Naive thymus-derived CD4-positive, alpha-beta T cell (primary cell): Measurements from ENCODE around the gene NMRAL1. TPM values are rescaled to one million over a fixed set of nuclear protein-coding genes. Genes with fewer than 3 reads are reported as not detected.

Experiments
- ATAC-seq: fragments of 150-1000 bp; cut with Tn5 transposase; 2 replicates; pipeline ENCODE4 v1.10.0; 2021; ENCODE audit warnings: mild to moderate bottlenecking, moderate library complexity
- CTCF ChIA-PET: fragments of 350-600 bp; sonication (Branson Sonifier 250); formaldehyde crosslinking; loops from one replicate; lab custom pipeline; 2021; ENCODE audit warnings: antibody characterized with exemption; lab: Charles Lee
- POLR2A ChIA-PET: fragments of 350-600 bp; sonication (Branson Sonifier 250); formaldehyde crosslinking; loops from one replicate; lab custom pipeline; 2021; ENCODE audit warnings: antibody characterized with exemption, inconsistent platforms; lab: Charles Lee
- DNase-seq, 9 donors: peaks; one replicate each; pipeline versions ENCODE4 v3.0.0 to v3.0.0-alpha.2; 2020 to 2022; ENCODE audit warnings: mixed read lengths in 1 of 9
- H3K27ac ChIP-seq: one replicate; pipeline ENCODE4 v1.7.0; 2013; ENCODE audit warnings: mild to moderate bottlenecking, low read depth, low read length, moderate library complexity
- H3K27me3 ChIP-seq, 2 donors: one replicate each; pipeline ENCODE4 v1.7.0; 2013; ENCODE audit warnings: low read length in 2 of 2, mild to moderate bottlenecking in 2 of 2, moderate library complexity in 2 of 2; ENCODE audit not compliant: control insufficient read depth in 2 of 2, insufficient read depth in 2 of 2
- H3K36me3 ChIP-seq, 3 experiments: 1 replicate in 2 of 3; 2 replicates in 1 of 3; pipeline ENCODE4 v1.7.0; 2013; ENCODE audit warnings: low read length in 3 of 3, mild to moderate bottlenecking in 3 of 3, moderate library complexity in 1 of 3; ENCODE audit not compliant: insufficient read depth in 3 of 3, control insufficient read depth in 2 of 3
- H3K4me1 ChIP-seq, 2 donors: one replicate each; pipeline ENCODE4 v1.7.0; 2013; ENCODE audit warnings: low read length in 2 of 2, mild to moderate bottlenecking in 2 of 2, moderate library complexity in 1 of 2; ENCODE audit not compliant: control insufficient read depth in 2 of 2, insufficient read depth in 2 of 2
- H3K4me3 ChIP-seq: 2 replicates; pipeline ENCODE4 v1.7.0; 2013; ENCODE audit warnings: mild to moderate bottlenecking, low read length
- H3K9me3 ChIP-seq, 3 experiments: 1 replicate in 2 of 3; 2 replicates in 1 of 3; pipeline ENCODE4 v1.7.0; 2013; ENCODE audit warnings: low read length in 3 of 3; ENCODE audit not compliant: control insufficient read depth in 2 of 3
- H3K27ac Mint-ChIP-seq, 9 donors: one replicate each; pipeline ENCODE4 v1.8.0; 2020 to 2022; ENCODE audit warnings: mixed read lengths in 9 of 9, mild to moderate bottlenecking in 8 of 9, moderate library complexity in 5 of 9, inconsistent platforms in 2 of 9
- H3K27me3 Mint-ChIP-seq, 5 donors: one replicate each; pipeline ENCODE4 v1.8.0; 2021 to 2022; ENCODE audit warnings: mixed read lengths in 5 of 5, mild to moderate bottlenecking in 1 of 5
- H3K36me3 Mint-ChIP-seq, 5 donors: one replicate each; pipeline ENCODE4 v1.8.0; 2020 to 2022; ENCODE audit warnings: mixed read lengths in 5 of 5, mild to moderate bottlenecking in 3 of 5, inconsistent platforms in 1 of 5
- H3K4me1 Mint-ChIP-seq, 7 donors: one replicate each; pipeline ENCODE4 v1.8.0; 2020 to 2022; ENCODE audit warnings: mixed read lengths in 7 of 7, mild to moderate bottlenecking in 3 of 7, inconsistent platforms in 1 of 7
- H3K4me3 Mint-ChIP-seq, 10 donors: one replicate each; pipeline ENCODE4 v1.8.0; 2020 to 2022; ENCODE audit warnings: mild to moderate bottlenecking in 10 of 10, mixed read lengths in 10 of 10, moderate library complexity in 6 of 10, inconsistent platforms in 2 of 10
- H3K9me3 Mint-ChIP-seq, 11 donors: one replicate each; pipeline ENCODE4 v1.8.0; 2020 to 2022; ENCODE audit warnings: mixed read lengths in 11 of 11, mild to moderate bottlenecking in 4 of 11, inconsistent platforms in 1 of 11, moderate library complexity in 1 of 11
- intact Hi-C, 2 donors: fragments of 100-400 bp; cut with micrococcal nuclease; formaldehyde crosslinking; loops; one replicate each; pipeline ENCODE4 v1.15.1; 2023
- polyA plus RNA-seq, 2 donors: library from polyadenylated mRNA; unstranded; fragments of 300-500 nt; fragmentation: Illumina TruSeq; gene quantifications; one replicate each; pipeline ENCODE4 v1.2.3, GENCODE V29; 2021
- total RNA-seq, 6 experiments: library from RNA in 5 of 6; stranded (reverse) in 5 of 6; gene quantifications; 1 replicate in 5 of 6; 2 replicates in 1 of 6; pipeline ENCODE4 v1.2.3 and lab custom pipeline; 2021 to 2026

The NMRAL1 gene
- total and polyA plus RNA-seq, 7 experiments from 2014 or later: 34.2 to 81.8 (median 58.8) TPM

DNA sequence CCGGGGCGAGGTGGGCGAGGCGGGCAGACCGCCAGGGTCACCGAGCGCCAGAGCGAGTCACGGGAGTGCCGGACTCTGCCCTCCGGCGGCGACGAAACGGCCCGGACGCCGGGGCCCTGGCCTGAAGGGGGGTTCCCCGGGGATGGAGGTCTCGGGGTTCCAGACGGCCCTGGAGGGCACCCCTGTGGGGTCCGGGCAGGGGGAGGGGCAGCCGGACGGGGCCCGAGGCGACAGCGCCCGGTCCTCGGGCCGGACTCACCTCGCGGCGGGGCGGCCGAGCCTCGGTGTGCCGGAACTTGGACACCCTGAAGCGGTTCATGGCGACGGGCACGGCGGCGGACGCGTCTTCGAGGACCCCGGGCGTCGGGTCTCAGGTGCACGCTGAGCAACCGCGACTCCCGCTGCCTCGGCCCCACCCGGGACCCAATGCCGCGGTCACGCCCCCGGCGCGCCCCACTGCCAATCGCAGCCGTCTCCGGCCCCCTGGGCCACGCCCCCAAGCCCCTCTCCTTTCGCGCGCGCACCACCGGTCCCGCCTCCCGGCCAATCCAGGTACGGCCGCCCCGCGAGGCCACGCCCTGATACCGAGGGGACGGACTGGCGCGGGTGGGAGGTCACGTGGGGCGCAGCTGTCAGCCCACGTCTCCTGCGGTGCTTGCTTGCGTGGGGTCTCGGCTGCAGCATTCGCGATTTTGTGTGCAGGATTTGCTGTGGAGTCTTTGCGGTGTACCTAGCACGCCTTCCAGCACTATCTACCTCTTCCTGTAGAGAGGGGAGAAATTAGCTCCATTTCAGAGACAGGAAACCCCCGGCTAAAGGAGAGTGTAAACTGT, 58.0 kb downstream of the NMRAL1 start, which contains the start of gene CORO7:
CORO7 (minus strand) TSS at position 397 of the 833 bp plus-strand sequence; CDS start at position 319, 78 bp downstream.
- Histone ChIP-seq H3K9me3 (no peaks in the 10 kb centered on the region), H3K27me3 (no peaks in the 10 kb centered on the region), H3K36me3 (peaks cover 4 to 20% (median 9%) of the 10 kb centered on the region in 3 experiments), H3K4me1 (peaks cover 26 to 33% of the 10 kb centered on the region in 2 donors), H3K4me3 (peak within 1 kb of the TSS; percentile 71), H3K27ac (peak within 1 kb of the TSS; percentile 98)
- peak; percentile 98 to 100 (median 99) for DNase-seq
- ChIA-PET POLR2A (interaction anchor here (0.6 to 4.5 kb wide), 16 partner anchors 8 to 665 kb away, joined by 3 to 19 read pairs (median 4); partner anchors contain the start of genes ANKS3, CDIP1, DNAAF8 and TFAP4), CTCF (interaction anchor here (1.2 to 2.4 kb wide), 4 partner anchors 12 to 209 kb away, joined by 3 to 7 read pairs (median 4); no protein-coding TSS in a partner anchor)
- Mint-ChIP-seq H3K36me3 (peaks cover 0 to 19% (median 0%) of the 10 kb centered on the region in 5 donors), H3K4me3 (peak within 1 kb of the TSS; percentile 88 to 98 (median 95)), H3K4me1 (peaks cover 18 to 43% (median 38%) of the 10 kb centered on the region in 7 donors), H3K27ac (peak within 1 kb of the TSS; percentile 91 to 99 (median 98)), H3K9me3 (peaks cover 0 to 4% (median 0%) of the 10 kb centered on the region in 11 donors), H3K27me3 (peaks cover 0 to 9% (median 0%) of the 10 kb centered on the region in 5 donors)
- intact Hi-C loops: loop anchor here (1.0 to 10.0 kb wide), 13 partner anchors 9 to 534 kb away; partner anchors contain the start of genes CDIP1 (in 2 of the 2), CREBBP (in 1 of the 2), DNAJA3 (in 1 of the 2) and HMOX2 (in 1 of the 2)
- ATAC-seq: peak; percentile 89

DNA sequence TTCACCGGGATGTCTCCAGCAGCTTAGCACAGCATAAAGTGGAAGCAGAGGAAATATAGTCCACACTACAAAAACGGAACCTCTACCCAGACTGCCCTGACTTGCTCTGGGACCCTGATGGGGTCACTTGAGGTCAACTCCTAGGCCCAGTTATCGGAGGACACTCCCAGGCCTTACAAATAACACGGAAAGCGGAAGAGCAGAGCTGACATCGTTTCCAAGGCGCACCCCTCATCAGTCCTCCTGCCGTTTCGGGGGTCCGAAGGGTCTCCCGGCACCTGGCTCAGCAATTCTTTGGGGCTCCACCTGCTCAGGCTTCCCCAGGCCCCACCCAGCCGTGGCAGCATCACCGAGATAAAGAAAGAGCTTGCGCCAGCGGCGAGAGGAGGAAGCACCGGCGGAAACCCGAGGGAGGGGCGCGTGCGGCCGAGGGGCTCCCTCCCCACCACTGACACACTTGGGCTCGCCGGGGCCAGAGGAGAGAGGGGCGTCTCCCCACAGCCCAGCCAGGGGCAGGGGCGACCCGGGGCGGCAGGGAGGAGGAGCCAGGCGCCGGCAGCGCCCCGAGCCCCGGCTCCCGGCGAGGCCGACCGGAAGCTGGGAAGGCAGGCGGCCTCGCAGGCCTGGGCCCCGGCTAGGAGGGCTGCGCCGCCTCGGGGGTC, 58.8 kb downstream of the NMRAL1 start:
- Mint-ChIP-seq H3K4me3 (peak overlapping the region; percentile 88 to 98 (median 95)), H3K4me1 (peaks cover 23 to 49% (median 42%) of the 10 kb centered on the region in 7 donors), H3K9me3 (peaks cover 0 to 4% (median 0%) of the 10 kb centered on the region in 11 donors), H3K36me3 (peaks cover 3 to 22% (median 5%) of the 10 kb centered on the region in 5 donors), H3K27me3 (peaks cover 0 to 9% (median 0%) of the 10 kb centered on the region in 5 donors), H3K27ac (peak overlapping the region; percentile 91 to 99 (median 98))
- ATAC-seq (peak; percentile 4), DNase-seq (peak; percentile 55 to 71 (median 66))
- Histone ChIP-seq H3K36me3 (peaks cover 6 to 28% (median 9%) of the 10 kb centered on the region in 3 experiments), H3K4me3 (peak overlapping the region; percentile 71), H3K27ac (peak overlapping the region; percentile 98), H3K4me1 (peaks cover 26 to 33% of the 10 kb centered on the region in 2 donors), H3K9me3 (no peaks in the 10 kb centered on the region), H3K27me3 (no peaks in the 10 kb centered on the region)
- intact Hi-C loops: loop anchor here (1.0 to 10.0 kb wide), 16 partner anchors 10 to 533 kb away; partner anchors contain the start of genes CDIP1 (in 2 of the 2), PAM16 (in 2 of the 2), CREBBP (in 1 of the 2) and DNAJA3 (in 1 of the 2)
- ChIA-PET CTCF (interaction anchor here (2.4 kb wide), 1 partner anchor 13 kb away, joined by 7 read pairs; no protein-coding TSS in a partner anchor), POLR2A (interaction anchor here (0.7 to 4.5 kb wide), 11 partner anchors 9 to 353 kb away, joined by 3 to 19 read pairs (median 5); partner anchors contain the start of genes ANKS3, CDIP1, DNAAF8 and TFAP4)

DNA sequence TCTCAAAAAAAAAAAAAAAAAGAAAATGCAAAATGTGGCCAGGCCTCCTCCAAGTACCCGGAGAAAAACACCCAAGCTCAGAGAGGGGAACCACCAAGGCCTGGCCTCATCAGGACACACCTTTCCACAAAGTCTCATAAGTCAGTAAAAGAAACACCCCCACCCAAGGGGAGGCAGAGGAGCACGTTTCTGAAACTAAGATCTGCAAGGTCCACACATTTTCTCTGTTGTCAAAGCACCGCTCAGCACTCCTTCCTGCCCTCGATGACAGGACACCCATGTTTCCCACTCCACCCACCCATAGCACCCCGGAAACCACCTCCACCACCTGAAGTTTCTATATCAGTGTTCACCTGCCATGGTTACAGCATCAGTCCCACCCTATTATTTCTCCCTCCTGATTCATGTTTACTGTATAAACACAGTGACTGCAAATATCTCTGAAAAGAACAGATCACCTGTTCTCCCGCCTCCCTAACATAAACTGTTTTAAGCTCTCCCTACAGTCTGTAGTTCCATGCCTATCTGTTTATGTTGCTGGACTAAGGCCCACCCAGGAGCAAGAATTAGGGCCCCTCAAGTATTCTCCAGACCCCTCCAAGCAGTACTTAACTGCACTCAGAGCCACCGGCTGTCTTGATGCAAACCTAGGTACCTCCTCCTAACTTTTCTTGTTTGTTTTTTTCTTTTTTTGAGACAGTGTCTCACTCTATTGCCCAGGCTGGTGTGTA, 60.1 kb downstream of the NMRAL1 start:
- H3K4me3 ChIP-seq: peak overlapping the region; percentile 71
- H3K27ac ChIP-seq: peak overlapping the region; percentile 98
- peaks cover 9 to 41% (median 11%) of the 10 kb centered on the region in 3 experiments for H3K36me3 ChIP-seq
- Mint-ChIP-seq H3K4me3 (peak overlapping the region; percentile 88 to 98 (median 95)), H3K4me1 (peaks cover 27 to 55% (median 48%) of the 10 kb centered on the region in 7 donors), H3K27me3 (peaks cover 0 to 7% (median 0%) of the 10 kb centered on the region in 5 donors), H3K9me3 (peaks cover 0 to 4% (median 0%) of the 10 kb centered on the region in 11 donors), H3K27ac (peak overlapping the region; percentile 91 to 99 (median 98)), H3K36me3 (peaks cover 4 to 24% (median 7%) of the 10 kb centered on the region in 5 donors)
- ATAC-seq (peak; percentile 64), DNase-seq (peak in 8 of 9 donors; percentile 71 to 92 (median 84))
- no peaks in the 10 kb centered on the region for H3K27me3 ChIP-seq
- CTCF ChIA-PET: interaction anchor here (1.9 kb wide), 1 partner anchor 11 kb away, joined by 4 read pairs; no protein-coding TSS in a partner anchor
- intact Hi-C loops: loop anchor here (1.0 to 10.0 kb wide), 10 partner anchors 11 to 543 kb away; partner anchors contain the start of genes DNAJA3 (in 1 of the 2), HMOX2 (in 1 of the 2), PAM16 (in 1 of the 2) and ROGDI (in 1 of the 2)
- H3K9me3 ChIP-seq: no peaks in the 10 kb centered on the region
- POLR2A ChIA-PET: interaction anchor here (0.7 to 4.5 kb wide), 7 partner anchors 9 to 141 kb away, joined by 3 to 19 read pairs (median 4); partner anchors contain the start of genes DNAJA3 and TFAP4
- H3K4me1 ChIP-seq: peaks cover 26 to 33% of the 10 kb centered on the region in 2 donors

DNA sequence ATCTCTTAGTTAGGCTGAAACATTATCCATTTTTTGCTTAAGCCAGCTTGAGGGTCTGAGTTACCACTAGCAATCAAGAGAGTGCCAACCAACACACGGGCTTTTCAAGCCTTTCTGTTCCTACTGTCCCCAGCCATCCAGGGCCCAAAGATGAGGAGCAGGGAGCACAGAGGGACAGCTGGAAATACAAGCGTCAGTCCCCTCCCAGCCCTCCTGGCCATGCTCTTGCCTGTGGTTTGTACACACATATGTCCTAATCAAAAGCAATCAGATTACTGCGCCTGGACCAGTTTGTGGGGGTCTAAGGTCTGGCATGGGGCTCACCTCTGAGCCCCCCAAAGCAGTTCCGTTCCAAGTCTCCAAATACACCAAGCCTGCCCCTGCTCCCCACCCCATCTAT, 61.6 kb downstream of the NMRAL1 start:
- H3K4me3 Mint-ChIP-seq: peak overlapping the region in 6 of 10 donors; percentile 2 to 40 (median 17)
- peaks cover 27 to 55% (median 48%) of the 10 kb centered on the region in 7 donors for H3K4me1 Mint-ChIP-seq

DNA sequence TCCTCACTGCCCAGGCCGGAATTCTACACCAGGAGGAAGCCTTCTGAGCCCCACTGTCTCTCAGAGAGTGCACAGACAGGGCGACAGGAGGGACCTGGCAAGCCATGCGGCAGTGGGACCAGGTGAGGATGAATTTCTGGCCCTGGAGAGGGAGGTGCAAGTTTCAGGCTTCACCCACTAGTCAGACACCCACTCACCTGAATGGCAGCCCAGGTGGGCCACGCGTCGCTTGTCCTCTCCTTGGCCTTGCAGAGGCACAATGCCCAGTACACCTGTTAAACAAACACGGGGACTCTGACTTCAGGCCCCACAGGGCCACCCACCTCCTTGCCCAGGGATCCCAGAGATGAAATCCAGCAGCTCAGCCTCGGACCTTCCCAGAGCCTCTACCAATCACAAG, 62.3 kb downstream of the NMRAL1 start:
- Histone ChIP-seq H3K4me1 (peaks cover 26 to 32% of the 10 kb centered on the region in 2 donors), H3K27ac (no peak overlapping the region), H3K9me3 (no peaks in the 10 kb centered on the region), H3K4me3 (no peak overlapping the region), H3K36me3 (peaks cover 18 to 63% (median 21%) of the 10 kb centered on the region in 3 experiments), H3K27me3 (no peaks in the 10 kb centered on the region)
- Mint-ChIP-seq H3K27me3 (peaks cover 0 to 2% (median 0%) of the 10 kb centered on the region in 5 donors), H3K36me3 (peaks cover 4 to 24% (median 7%) of the 10 kb centered on the region in 5 donors), H3K9me3 (peaks cover 0 to 4% (median 0%) of the 10 kb centered on the region in 11 donors), H3K4me1 (peaks cover 27 to 55% (median 48%) of the 10 kb centered on the region in 7 donors), H3K4me3 (peak overlapping the region in 3 of 10 donors; percentile 18 to 43 (median 35)), H3K27ac (peak overlapping the region in 8 of 9 donors; percentile 45 to 99 (median 68))
- ATAC-seq (no peak), DNase-seq (no peak)
- ChIA-PET POLR2A (interaction anchor here (0.8 to 4.5 kb wide), 2 partner anchors 9 kb away, joined by 3 to 19 read pairs; no protein-coding TSS in a partner anchor), CTCF (no interaction called here)
- intact Hi-C loops: loop anchor here in 1 of 2 donors (5.0 to 10.0 kb wide), 3 partner anchors 40 to 545 kb away; partner anchors contain the start of genes SEC14L5, VASN and ZNF500

More for the DNA sequence above, 61.6 kb downstream of the NMRAL1 start:
- peaks cover 26 to 33% of the 10 kb centered on the region in 2 donors for H3K4me1 ChIP-seq
- intact Hi-C loops: loop anchor here in 1 of 2 donors (5.0 to 10.0 kb wide), 3 partner anchors 41 to 544 kb away; partner anchors contain the start of genes SEC14L5, VASN and ZNF500
- CTCF ChIA-PET: no interaction called here
- no peak overlapping the region for H3K4me3 ChIP-seq
- H3K27ac Mint-ChIP-seq: peak overlapping the region; percentile 21 to 99 (median 68)
- H3K36me3 ChIP-seq: peaks cover 11 to 56% (median 14%) of the 10 kb centered on the region in 3 experiments
- ATAC-seq: no peak
- peaks cover 4 to 24% (median 7%) of the 10 kb centered on the region in 5 donors for H3K36me3 Mint-ChIP-seq
- peaks cover 0 to 2% (median 0%) of the 10 kb centered on the region in 5 donors for H3K27me3 Mint-ChIP-seq
- POLR2A ChIA-PET: interaction anchor here (0.7 to 4.5 kb wide), 3 partner anchors 10 to 13 kb away, joined by 3 to 19 read pairs (median 7); partner anchors contain the start of gene DNAJA3
- DNase-seq: no peak
- no peaks in the 10 kb centered on the region for H3K9me3 ChIP-seq
- peaks cover 0 to 4% (median 0%) of the 10 kb centered on the region in 11 donors for H3K9me3 Mint-ChIP-seq
- no peaks in the 10 kb centered on the region for H3K27me3 ChIP-seq
- peak overlapping the region; percentile 98 for H3K27ac ChIP-seq
